Neuronal stem cell (in vitro differentiated cells): Measurements from ENCODE around the gene EYS.
"Not testable (repeated sequence)": the region's sequence is repeated elsewhere in the genome, so short reads cannot be mapped to it uniquely, and the experiment has no call there.

Source experiments
- DNase-seq: peaks from one replicate; pipeline ENCODE4 v3.0.0-alpha.2; 2013; ENCODE audit warnings: low spot score
- H2AFZ ChIP-seq: one replicate; pipeline ENCODE4 v1.6.1; 2013; ENCODE audit warnings: mild to moderate bottlenecking, low read length, inconsistent platforms
- H2AK5ac ChIP-seq: 2 replicates; pipeline ENCODE4 v1.6.1; 2013; ENCODE audit warnings: low read depth, mild to moderate bottlenecking, inconsistent platforms, low read length, moderate library complexity, mixed read lengths
- H2BK120ac ChIP-seq: 2 replicates; pipeline ENCODE4 v1.6.1; 2013; ENCODE audit warnings: low read depth, mild to moderate bottlenecking, inconsistent platforms, low read length, moderate library complexity, mixed read lengths
- H2BK12ac ChIP-seq: one replicate; pipeline ENCODE4 v1.6.1; 2013; ENCODE audit warnings: low read length, inconsistent platforms
- H2BK15ac ChIP-seq: 2 replicates; pipeline ENCODE4 v1.6.1; 2013; ENCODE audit warnings: mild to moderate bottlenecking, low read length, inconsistent platforms, mixed read lengths
- H2BK5ac ChIP-seq: one replicate; pipeline ENCODE4 v1.6.1; 2013; ENCODE audit warnings: inconsistent platforms, mild to moderate bottlenecking, low read length, moderate library complexity
- H3K14ac ChIP-seq: one replicate; pipeline ENCODE4 v1.6.1; 2013; ENCODE audit warnings: low read length, inconsistent platforms
- H3K18ac ChIP-seq: 2 replicates; pipeline ENCODE4 v1.6.1; 2013; ENCODE audit warnings: low read length, inconsistent platforms
- H3K23ac ChIP-seq: 2 replicates; pipeline ENCODE4 v1.6.1; 2013; ENCODE audit warnings: low read depth, mild to moderate bottlenecking, mixed read lengths, low read length, inconsistent platforms; ENCODE audit not compliant: poor library complexity
- H3K27ac ChIP-seq: replicated peaks from 3 replicates; pipeline ENCODE4 v1.5.1; 2013; ENCODE audit warnings: low read length, inconsistent platforms
- H3K27me3 ChIP-seq, 3 experiments: 2 replicates each; pipeline ENCODE4 v1.6.1; 2013; ENCODE audit warnings: low read length in 3 of 3, mild to moderate bottlenecking in 2 of 3, inconsistent platforms in 1 of 3, low read depth in 1 of 3, mixed read lengths in 1 of 3, moderate library complexity in 1 of 3; ENCODE audit not compliant: control insufficient read depth in 3 of 3, insufficient read depth in 3 of 3
- H3K36me3 ChIP-seq, 2 donors: replicated peaks in 1 of 2; 2 replicates each; pipeline ENCODE4 v1.6.1; 2013; ENCODE audit warnings: low read length in 2 of 2; ENCODE audit not compliant: control insufficient read depth in 2 of 2, insufficient read depth in 2 of 2
- H3K4ac ChIP-seq: 2 replicates; pipeline ENCODE4 v1.6.1; 2013; ENCODE audit warnings: inconsistent platforms, mild to moderate bottlenecking, low read length, moderate library complexity
- H3K4me1 ChIP-seq, 2 donors: 1 replicate in 1 of 2; 2 replicates in 1 of 2; pipeline ENCODE4 v1.6.1; 2013; ENCODE audit warnings: low read length in 2 of 2, low read depth in 1 of 2; ENCODE audit not compliant: control insufficient read depth in 2 of 2, insufficient read depth in 1 of 2
- H3K4me2 ChIP-seq: one replicate; pipeline ENCODE4 v1.6.1; 2013; ENCODE audit warnings: mild to moderate bottlenecking, low read length, inconsistent platforms; ENCODE audit not compliant: insufficient read depth, poor library complexity, severe bottlenecking
- H3K4me3 ChIP-seq, 2 donors: 2 replicates each; pipeline ENCODE4 v1.5.1; 2013; ENCODE audit warnings: low read length in 2 of 2, mild to moderate bottlenecking in 2 of 2, inconsistent platforms in 1 of 2, moderate library complexity in 1 of 2
- H3K79me1 ChIP-seq: one replicate; pipeline ENCODE4 v1.6.1; 2013; ENCODE audit warnings: low read depth, mild to moderate bottlenecking, inconsistent platforms, low read length, moderate library complexity
- H3K9ac ChIP-seq: one replicate; pipeline ENCODE4 v1.6.1; 2013; ENCODE audit warnings: mild to moderate bottlenecking, low read depth, low read length, inconsistent platforms; ENCODE audit not compliant: poor library complexity
- H3K9me3 ChIP-seq, 2 donors: replicated peaks in 1 of 2; 2 replicates each; pipeline versions ENCODE3 to v1.6.1; 2013; ENCODE audit warnings: low read length in 2 of 2, mild to moderate bottlenecking in 2 of 2, inconsistent platforms in 1 of 2, low read depth in 1 of 2, mixed read lengths in 1 of 2, moderate library complexity in 1 of 2; ENCODE audit not compliant: control insufficient read depth in 2 of 2, insufficient read depth in 1 of 2
- H4K8ac ChIP-seq: one replicate; pipeline ENCODE4 v1.6.1; 2013; ENCODE audit warnings: low read depth, mild to moderate bottlenecking, inconsistent platforms, low read length, moderate library complexity
- H4K91ac ChIP-seq: one replicate; pipeline ENCODE4 v1.6.1; 2013; ENCODE audit warnings: low read length, low read depth, mild to moderate bottlenecking, inconsistent platforms; ENCODE audit not compliant: poor library complexity
- WGBS, 2 donors: extraction: QIAGEN DNeasy Blood & Tissue Kit; methylation state at CpG; one replicate each; pipeline ENCODE4 v1.1.7; 2013; ENCODE audit warnings: missing lambda C conversion rate in 2 of 2, mixed read lengths in 1 of 2; ENCODE audit not compliant: insufficient read length in 2 of 2, insufficient replicate concordance in 1 of 2; ENCODE audit errors: extremely low coverage in 2 of 2; 5-methylcytosine and 5-hydroxymethylcytosine counted together

The EYS gene

GRCh38 chr6:63742060-63742459, 1965.0 kb downstream of the EYS start:
- Histone ChIP-seq H3K4me1 (no peaks in the 10 kb centered on the region), H3K36me3 (no peaks in the 10 kb centered on the region), H3K9me3 (no peaks in the 10 kb centered on the region), H3K79me1 (no peaks in the 10 kb centered on the region), H3K18ac (no peak overlapping the region), H3K4me2 (no peak overlapping the region), H2AFZ (no peak overlapping the region), H2BK15ac (no peak overlapping the region), H3K27ac (no peak overlapping the region), H4K8ac (no peak overlapping the region), H3K9ac (no peak overlapping the region), H3K4ac (no peak overlapping the region), H3K14ac (no peak overlapping the region), H2BK12ac (no peak overlapping the region), H3K23ac (no peak overlapping the region), H3K4me3 (no peak overlapping the region), H4K91ac (no peak overlapping the region), H2AK5ac (no peak overlapping the region), H3K27me3 (no peaks in the 10 kb centered on the region), H2BK5ac (no peak overlapping the region), H2BK120ac (no peak overlapping the region)
- DNase-seq, result no peak

- H3K36me3 ChIP-seq, result no peaks in the 10 kb centered on the region
- H3K4me1 ChIP-seq, result no peaks in the 10 kb centered on the region
- no peak overlapping the region for H2AFZ ChIP-seq
- H3K18ac ChIP-seq, result no peak overlapping the region
- H2BK120ac ChIP-seq, result no peak overlapping the region
- H3K27me3 ChIP-seq, result no peaks in the 10 kb centered on the region
- no peaks in the 10 kb centered on the region for H3K79me1 ChIP-seq
- H2BK5ac ChIP-seq, result no peak overlapping the region
- H3K4me3 ChIP-seq, result no peak overlapping the region
- no peak overlapping the region for H3K23ac ChIP-seq
- H3K14ac ChIP-seq, result no peak overlapping the region
- no peak overlapping the region for H2BK15ac ChIP-seq
- no peak overlapping the region for H4K91ac ChIP-seq
- no peak overlapping the region for H3K27ac ChIP-seq
- no peaks in the 10 kb centered on the region for H3K9me3 ChIP-seq
- no CpG with 5 or more reads among the region's 2 CpGs for WGBS, 2 donors
- H3K4me2 ChIP-seq, result no peak overlapping the region
- H3K9ac ChIP-seq, result no peak overlapping the region
- H2BK12ac ChIP-seq, result no peak overlapping the region
- no peak for DNase-seq
- no peak overlapping the region for H2AK5ac ChIP-seq
- H3K4ac ChIP-seq, result no peak overlapping the region
- no peak overlapping the region for H4K8ac ChIP-seq
Measured at GRCh38 chr6:63740709-63741108, 1966.3 kb downstream of the EYS start.

- no peaks in the 10 kb centered on the region for H3K4me1 ChIP-seq
- H3K4ac ChIP-seq, result no peak overlapping the region
- H3K14ac ChIP-seq, result no peak overlapping the region
- WGBS, 2 donors, result no CpG with 5 or more reads among the region's 1 CpG
- H2BK12ac ChIP-seq, result no peak overlapping the region
- no peak overlapping the region for H4K91ac ChIP-seq
- no peak overlapping the region for H3K4me3 ChIP-seq
- no peak overlapping the region for H3K9ac ChIP-seq
- no peak overlapping the region for H4K8ac ChIP-seq
- no peaks in the 10 kb centered on the region for H3K79me1 ChIP-seq
- DNase-seq, result no peak
- H3K36me3 ChIP-seq, result no peaks in the 10 kb centered on the region
- no peak overlapping the region for H2BK15ac ChIP-seq
- H3K27me3 ChIP-seq, result no peaks in the 10 kb centered on the region
- no peak overlapping the region for H2BK5ac ChIP-seq
- no peak overlapping the region for H2AK5ac ChIP-seq
- no peak overlapping the region for H2BK120ac ChIP-seq
- no peak overlapping the region for H3K27ac ChIP-seq
- no peak overlapping the region for H3K18ac ChIP-seq
- no peak overlapping the region for H3K4me2 ChIP-seq
- H2AFZ ChIP-seq, result no peak overlapping the region
- H3K23ac ChIP-seq, result no peak overlapping the region
- no peaks in the 10 kb centered on the region for H3K9me3 ChIP-seq
Measured at GRCh38 chr6:63739094-63739687, 1967.8 kb downstream of the EYS start.

- not testable (repeated sequence) for H4K91ac ChIP-seq, H2BK5ac ChIP-seq, H3K18ac ChIP-seq, H3K9me3 ChIP-seq, H3K36me3 ChIP-seq, H4K8ac ChIP-seq, H3K27ac ChIP-seq, H2BK15ac ChIP-seq, H3K9ac ChIP-seq, DNase-seq, H3K14ac ChIP-seq, H3K4me1 ChIP-seq, H2BK12ac ChIP-seq, H3K79me1 ChIP-seq, H2BK120ac ChIP-seq, H3K27me3 ChIP-seq, H3K4me3 ChIP-seq, H2AFZ ChIP-seq, H3K23ac ChIP-seq, H2AK5ac ChIP-seq, H3K4me2 ChIP-seq, H3K4ac ChIP-seq
- WGBS, 2 donors, result no CpG with 5 or more reads among the region's 2 CpGs
Measured at GRCh38 chr6:63738190-63738589, 1968.8 kb downstream of the EYS start.
